Left ventricle myocardium superior (tissue), 1 donor: Measurements from ENCODE around the gene F10. TPM values are rescaled to one million over a fixed set of nuclear protein-coding genes. Genes with fewer than 3 reads are reported as not detected.
A peak's percentile ranks its signal among the peaks of the same experiment; 100 is the strongest.

Experiments
- ATAC-seq: fragments of 200-7000 bp; cut with Tn5 transposase; one replicate; pipeline ENCODE4 v1.9.1; 2020; ENCODE audit warnings: mild to moderate bottlenecking, moderate library complexity
- DNase-seq: peaks from one replicate; pipeline ENCODE4 v3.0.0-alpha.2; 2020
- intact Hi-C: fragments of 100-400 bp; cut with micrococcal nuclease; formaldehyde crosslinking; loops from one replicate; pipeline ENCODE4 v1.11.0; 2022
- total RNA-seq: library from RNA; stranded (reverse); fragmentation: NEBNext Ultra II Directional; extraction: Animal tissue kit (Norgen Biotek cat#: 25700); gene quantifications from one replicate; pipeline ENCODE4 v1.2.1, GENCODE V29; 2021
- donor health status: DM: no; HTN: yes; CAD: no; lungs with severe emphysema.

The F10 gene
- total RNA-seq, 1 donor from 2014 or later, result 7.1 TPM

GRCh38 chr13:113123226-113124201 lies 915 bp downstream of the F10 start:
- no peak for DNase-seq
- ATAC-seq, result no peak
- intact Hi-C loops, result no loop called here

DNA sequence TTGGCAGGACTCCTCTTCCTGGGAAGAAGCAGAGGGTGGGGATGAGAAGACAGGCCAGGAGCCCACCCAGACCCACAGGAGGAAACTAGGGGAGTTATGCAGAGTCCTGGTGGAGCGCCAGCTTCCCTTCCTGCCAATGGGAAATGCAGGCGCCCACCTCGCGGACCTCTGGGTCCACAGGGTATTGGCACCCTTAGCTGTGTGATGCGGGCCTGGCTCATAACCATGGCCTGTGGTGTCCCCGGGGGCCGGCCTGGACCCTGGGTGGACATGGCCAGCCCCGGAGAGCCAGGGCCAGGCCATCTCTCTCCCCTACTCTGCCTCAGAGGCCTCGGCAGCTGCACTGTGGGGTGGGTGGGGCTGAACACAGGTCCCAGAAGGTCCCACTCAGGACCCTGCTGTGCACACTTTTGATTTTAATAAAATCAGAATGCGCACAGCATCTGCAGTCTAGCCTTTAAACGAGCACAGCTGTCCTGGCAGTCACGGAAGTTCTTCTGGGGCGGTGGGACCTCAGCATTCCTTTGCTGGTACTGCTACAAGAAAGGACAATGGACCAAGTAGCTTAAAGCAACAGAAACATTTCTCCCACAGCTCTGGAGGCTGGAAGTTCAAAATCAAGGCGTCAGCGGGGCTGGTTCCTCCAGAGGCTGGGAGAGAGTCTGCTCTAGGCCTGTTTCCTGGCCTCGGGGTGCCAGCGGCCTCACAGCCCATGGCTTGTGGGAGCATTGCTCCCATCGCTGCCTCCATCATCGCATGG lies 1.8 kb downstream of the F10 start:
- ATAC-seq (no peak), DNase-seq (no peak)
- intact Hi-C loops, result no loop called here

GRCh38 chr13:113125506-113126264 lies 3.1 kb downstream of the F10 start:
- intact Hi-C loops, result no loop called here
- ATAC-seq (no peak), DNase-seq (no peak)

- DNase-seq (no peak), ATAC-seq (no peak)
- intact Hi-C loops, result no loop called here
These were observed 3.9 kb downstream of the F10 start for GRCh38 chr13:113126265-113127150.

DNA sequence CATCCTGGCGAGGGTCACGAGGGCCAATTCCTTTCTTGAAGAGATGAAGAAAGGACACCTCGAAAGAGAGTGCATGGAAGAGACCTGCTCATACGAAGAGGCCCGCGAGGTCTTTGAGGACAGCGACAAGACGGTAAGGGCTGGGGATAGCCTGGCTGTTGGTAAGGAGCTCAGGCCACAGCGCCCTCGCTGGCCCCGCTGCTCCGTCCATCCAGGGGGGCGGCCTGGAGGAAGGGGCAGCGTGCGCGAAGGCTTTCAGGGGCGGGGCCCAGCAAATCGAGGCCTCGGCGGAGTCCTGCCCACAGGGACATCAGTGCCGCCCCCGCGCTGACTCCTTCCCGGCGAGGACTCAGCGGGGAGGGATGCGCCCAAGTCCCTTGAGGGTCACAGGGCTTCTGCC lies 6.9 kb downstream of the F10 start:
- DNase-seq (no peak), ATAC-seq (peak; percentile 30)
- intact Hi-C loops, result no loop called here

GRCh38 chr13:113129921-113130750 lies 7.5 kb downstream of the F10 start:
- ATAC-seq, result peak; percentile 72
- DNase-seq, result peak; percentile 64
- intact Hi-C loops, result no loop called here

- intact Hi-C loops, result no loop called here
- no peak for ATAC-seq
- no peak for DNase-seq
These were observed 12.7 kb downstream of the F10 start for GRCh38 chr13:113135281-113135760.

- DNase-seq (no peak), ATAC-seq (no peak)
- intact Hi-C loops, result no loop called here
These were observed 15.2 kb downstream of the F10 start for GRCh38 chr13:113137691-113138298.

- intact Hi-C loops, result no loop called here
- ATAC-seq (no peak), DNase-seq (no peak)
These were observed 16.4 kb downstream of the F10 start for GRCh38 chr13:113138792-113139551.

DNA sequence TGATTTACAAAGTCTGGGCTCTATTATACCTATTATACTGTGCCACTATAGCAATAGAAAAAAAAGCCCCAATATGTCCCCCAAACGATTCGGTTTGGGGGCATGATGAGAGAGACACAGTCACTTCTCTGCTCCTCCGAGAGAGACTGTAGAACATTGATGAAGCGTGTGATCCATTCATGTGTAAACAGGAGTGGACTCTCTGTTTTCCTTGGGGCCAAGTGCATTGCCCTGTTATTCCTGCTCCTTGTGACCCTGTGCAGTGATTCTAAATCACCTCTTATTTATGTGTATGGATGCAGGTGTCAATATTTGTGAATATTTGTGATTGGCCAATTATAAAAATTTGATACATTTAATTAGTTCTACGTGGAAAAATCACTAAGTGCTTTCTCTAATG lies 17.0 kb downstream of the F10 start:
- no peak for ATAC-seq
- DNase-seq, result no peak
- intact Hi-C loops, result no loop called here

DNA sequence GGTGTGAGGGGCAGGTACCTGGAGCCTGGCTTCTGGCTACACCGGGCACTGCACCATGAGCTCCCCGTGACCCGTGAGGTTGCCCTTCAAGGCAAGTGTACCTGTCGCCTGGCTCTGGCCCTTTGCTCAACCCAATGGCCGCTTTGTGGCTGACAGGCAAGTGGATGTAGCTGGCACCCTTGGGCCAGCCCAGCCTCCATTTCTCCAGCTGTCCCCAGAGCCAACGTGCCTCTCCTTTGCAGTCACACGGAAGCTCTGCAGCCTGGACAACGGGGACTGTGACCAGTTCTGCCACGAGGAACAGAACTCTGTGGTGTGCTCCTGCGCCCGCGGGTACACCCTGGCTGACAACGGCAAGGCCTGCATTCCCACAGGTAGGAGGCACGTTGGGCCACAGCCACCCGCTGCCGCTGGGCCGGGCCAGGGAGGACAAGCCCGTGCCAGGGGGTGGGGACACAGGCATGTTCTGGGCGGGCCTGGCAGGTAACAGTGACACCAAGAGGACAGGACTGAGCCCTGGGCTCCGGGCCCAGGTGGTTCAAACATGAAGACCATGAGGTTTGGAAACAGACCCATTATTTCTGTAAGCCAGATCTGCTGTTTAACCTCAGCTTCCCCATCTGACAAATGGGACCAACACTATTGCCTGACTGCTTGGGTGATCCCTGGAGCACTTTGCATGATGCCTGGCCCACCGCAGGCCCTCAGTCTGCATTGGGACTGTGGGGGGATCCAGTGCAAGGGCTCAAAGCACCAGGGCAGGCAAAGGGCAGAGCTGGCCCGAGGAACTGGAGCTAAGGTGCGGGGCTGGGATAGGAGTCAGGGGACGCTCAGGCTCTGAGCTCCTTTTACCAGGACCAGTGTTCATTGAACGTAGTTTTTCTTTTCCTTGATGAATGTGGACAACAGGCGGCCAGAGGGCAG lies 18.3 kb downstream of the F10 start:
- no peak for ATAC-seq
- intact Hi-C loops, result no loop called here
- DNase-seq, result no peak

DNA sequence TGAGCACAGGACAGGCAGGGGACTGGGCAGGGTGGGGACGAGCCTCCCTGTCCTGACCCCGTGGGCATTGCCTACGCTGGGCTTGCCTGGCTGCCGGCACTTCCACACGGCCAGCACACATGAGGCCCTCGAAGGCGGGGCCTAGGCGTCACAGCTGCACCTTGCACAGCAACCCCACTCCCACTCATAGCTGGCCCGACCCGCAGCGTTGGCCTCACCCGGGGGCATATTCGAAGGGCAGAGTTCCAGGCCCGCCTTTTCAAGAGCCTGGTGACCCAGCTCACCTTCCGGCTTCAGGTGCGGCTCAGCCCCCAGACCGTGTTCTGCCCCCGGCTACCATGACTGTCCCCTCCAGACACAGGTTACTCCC lies 19.0 kb downstream of the F10 start:
- DNase-seq, result no peak
- intact Hi-C loops, result no loop called here
- no peak for ATAC-seq

DNA sequence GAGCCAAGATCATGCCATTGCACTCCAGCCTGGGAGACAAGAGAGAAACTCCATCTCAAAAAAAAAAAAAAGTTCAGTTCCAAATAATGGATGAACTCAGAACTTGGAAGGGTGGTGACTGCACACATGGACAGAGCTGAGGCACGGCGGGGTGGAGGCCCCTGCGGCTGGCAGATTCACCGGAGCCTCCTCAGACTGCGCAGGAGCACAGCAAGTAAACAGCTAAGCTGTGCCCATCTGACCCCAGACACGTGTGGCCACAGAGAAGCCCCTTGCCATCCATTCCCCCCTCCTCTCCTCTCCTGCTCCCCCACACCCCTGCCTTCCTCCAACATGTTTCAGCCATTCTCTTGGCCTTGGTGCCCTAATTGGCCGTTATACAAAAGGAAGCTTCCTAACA lies 20.3 kb downstream of the F10 start:
- no peak for ATAC-seq
- DNase-seq, result no peak
- intact Hi-C loops, result no loop called here

GRCh38 chr13:113143466-113144254 lies 21.1 kb downstream of the F10 start:
- DNase-seq (no peak), ATAC-seq (no peak)
- intact Hi-C loops, result no loop called here

DNA sequence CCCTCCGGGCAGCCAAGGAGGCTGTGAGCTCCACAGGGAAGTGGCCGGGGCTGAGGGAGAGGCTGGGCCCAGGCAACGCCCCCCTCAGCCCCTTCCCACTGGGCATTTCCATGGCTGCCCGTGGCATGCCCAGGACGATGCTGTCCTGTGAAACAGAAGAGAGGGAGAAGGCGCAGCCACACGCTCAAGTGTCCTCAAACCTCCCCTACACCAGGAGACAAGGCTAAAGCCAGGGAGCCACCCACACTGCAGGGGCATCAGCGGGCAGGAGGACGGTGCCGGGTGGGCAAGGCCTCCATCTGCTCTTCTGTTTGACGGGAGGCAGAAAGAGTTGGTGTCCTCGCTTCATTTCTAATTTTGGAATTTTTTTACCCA lies 21.6 kb downstream of the F10 start:
- intact Hi-C loops, result no loop called here
- ATAC-seq (no peak), DNase-seq (no peak)
